Tibial artery (tissue), 4 donors: ENCODE measurements around the gene ABCB1.

Source experiments
- DNase-seq, 2 donors: peaks; one replicate each; pipeline ENCODE4 v3.0.0-alpha.2; 2019
- H3K27ac ChIP-seq, 2 donors: fragments of 200-600 bp; sonication (generic) in 1 of 2; 1 replicate in 1 of 2; 2 replicates in 1 of 2; pipeline ENCODE4 v1.5.1; 2018 to 2019; ENCODE audit warnings: mild to moderate bottlenecking in 1 of 2
- H3K27me3 ChIP-seq, 2 donors: fragments of 200-600 bp; sonication (generic) in 1 of 2; one replicate each; pipeline versions ENCODE4 v1.5.1 to v1.6.0; 2016 to 2019
- H3K36me3 ChIP-seq, 3 donors: fragments of 200-600 bp; sonication (generic) in 2 of 3; one replicate each; pipeline ENCODE4 v1.5.1; 2016 to 2019; ENCODE audit warnings: mild to moderate bottlenecking in 2 of 3
- H3K4me1 ChIP-seq, 4 donors: fragments of 200-600 bp; sonication (generic) in 2 of 4; 1 replicate in 3 of 4; 2 replicates in 1 of 4; pipeline ENCODE4 v1.5.1; 2016 to 2019
- H3K4me3 ChIP-seq, 2 donors: fragments of 200-600 bp; sonication (generic) in 1 of 2; 1 replicate in 1 of 2; 2 replicates in 1 of 2; pipeline ENCODE4 v1.5.1; 2018 to 2019; ENCODE audit warnings: mild to moderate bottlenecking in 2 of 2
- H3K9me3 ChIP-seq, 3 donors: fragments of 200-600 bp; sonication (generic) in 1 of 3; one replicate each; pipeline ENCODE4 v1.5.1; 2016 to 2019
- CTCF ChIP-seq, 2 experiments: fragments of 200-600 bp in 1 of 2; fragments of 450-650 bp in 1 of 2; IDR thresholded peaks; one replicate each; pipeline ENCODE4 v1.5.1; 2017 to 2019; ENCODE audit warnings: antibody characterized with exemption in 2 of 2, mild to moderate bottlenecking in 1 of 2, moderate library complexity in 1 of 2
- intact Hi-C: fragments of 100-400 bp; cut with DNase I; formaldehyde crosslinking; loops from one replicate; pipeline ENCODE4 v1.15.0; 2023; ENCODE audit warnings: low total_unique reads

Gene ABCB1

DNA sequence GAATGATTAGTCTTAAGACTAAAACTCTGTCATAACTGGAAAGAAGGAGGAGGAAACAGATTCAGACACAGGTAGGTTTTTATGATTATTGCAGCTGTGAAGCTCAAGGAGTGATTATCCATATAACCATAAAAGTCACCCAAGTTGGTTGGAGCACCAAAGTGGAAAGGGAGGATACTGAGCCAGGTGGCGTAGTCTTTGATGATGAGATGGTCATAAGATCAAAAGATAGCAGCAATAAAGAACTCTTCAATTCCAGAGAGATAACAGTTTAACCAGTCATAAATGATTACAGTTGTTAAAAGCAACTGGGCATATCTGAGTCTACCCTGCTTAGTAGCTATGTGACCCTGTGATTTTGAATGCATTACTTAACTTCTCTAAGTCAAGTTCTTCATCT is 8.4 kb downstream of the ABCB1 start:
- Histone ChIP-seq H3K36me3 (no peaks in the 10 kb centered on the region), H3K9me3 (no peaks in the 10 kb centered on the region), H3K27me3 (no peaks in the 10 kb centered on the region), H3K27ac (no peak overlapping the region), H3K4me1 (no peaks in the 10 kb centered on the region), H3K4me3 (no peak overlapping the region)
- DNase-seq: no peak
- intact Hi-C loops: no loop called here
- TF ChIP-seq CTCF (IDR thresholded peaks at IDR 0.05): no peak

DNA sequence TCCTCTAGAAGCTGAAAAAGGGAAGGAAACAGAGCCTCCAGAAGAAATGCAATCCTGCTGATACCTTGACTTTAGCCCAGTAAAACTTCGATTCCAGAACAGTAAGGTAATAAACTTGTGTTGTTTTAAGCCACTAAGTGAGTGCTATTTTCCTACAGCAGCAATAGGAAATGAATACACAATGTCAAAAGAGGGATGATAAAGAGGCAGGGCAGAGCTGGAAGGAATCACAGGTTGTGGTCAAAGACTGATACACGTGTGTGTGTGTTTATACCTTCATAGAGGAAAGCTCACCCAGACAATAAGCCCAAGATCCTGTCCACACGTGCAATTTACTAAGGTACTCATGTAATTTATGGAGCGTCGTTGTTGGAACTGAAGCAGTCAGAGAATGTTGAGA is 9.5 kb downstream of the ABCB1 start:
- Histone ChIP-seq H3K4me3 (no peak overlapping the region), H3K36me3 (no peaks in the 10 kb centered on the region), H3K9me3 (no peaks in the 10 kb centered on the region), H3K27me3 (no peaks in the 10 kb centered on the region), H3K27ac (no peak overlapping the region), H3K4me1 (no peaks in the 10 kb centered on the region)
- TF ChIP-seq CTCF (IDR thresholded peaks at IDR 0.05): no peak
- intact Hi-C loops: no loop called here
- DNase-seq: no peak

GRCh38 chr7:87590578-87590977 is 10.1 kb downstream of the ABCB1 start:
- no peaks in the 10 kb centered on the region for H3K9me3 ChIP-seq
- no peaks in the 10 kb centered on the region for H3K36me3 ChIP-seq
- no peaks in the 10 kb centered on the region for H3K27me3 ChIP-seq
- H3K4me1 ChIP-seq: no peaks in the 10 kb centered on the region
- H3K4me3 ChIP-seq: no peak overlapping the region
- intact Hi-C loops: no loop called here
- H3K27ac ChIP-seq: no peak overlapping the region
- DNase-seq: no peak
- TF ChIP-seq CTCF (IDR thresholded peaks at IDR 0.05): no peak

DNA sequence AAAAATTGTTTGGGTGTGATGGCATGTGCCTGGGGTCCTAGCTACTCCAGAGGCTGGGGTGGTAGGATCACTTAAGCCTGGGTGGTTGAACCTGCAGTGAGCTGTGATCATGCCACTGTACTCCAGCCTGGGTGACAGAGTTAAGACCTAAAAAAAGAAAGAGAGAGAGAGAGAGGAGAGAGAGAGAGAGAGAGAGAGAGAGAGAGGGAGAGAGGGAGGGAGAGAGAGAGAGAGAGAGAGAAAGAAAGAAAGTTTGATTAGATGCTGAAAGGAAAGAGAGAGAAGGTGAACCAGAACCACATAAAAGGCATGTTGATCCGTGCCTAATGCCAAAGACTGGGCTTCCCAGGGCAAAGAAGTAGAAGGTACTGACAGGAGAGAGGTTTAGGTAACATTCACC is 11.1 kb downstream of the ABCB1 start:
- Histone ChIP-seq H3K27ac (no peak overlapping the region), H3K36me3 (no peaks in the 10 kb centered on the region), H3K27me3 (no peaks in the 10 kb centered on the region), H3K9me3 (no peaks in the 10 kb centered on the region), H3K4me1 (no peaks in the 10 kb centered on the region), H3K4me3 (no peak overlapping the region)
- no peak for TF ChIP-seq CTCF (IDR thresholded peaks at IDR 0.05)
- intact Hi-C loops: no loop called here
- DNase-seq: no peak

GRCh38 chr7:87581723-87582122 is 19.0 kb downstream of the ABCB1 start:
- H3K27ac ChIP-seq: no peak overlapping the region
- H3K4me3 ChIP-seq: no peak overlapping the region
- intact Hi-C loops: no loop called here
- no peaks in the 10 kb centered on the region for H3K27me3 ChIP-seq
- H3K4me1 ChIP-seq: no peaks in the 10 kb centered on the region
- no peaks in the 10 kb centered on the region for H3K9me3 ChIP-seq
- H3K36me3 ChIP-seq: no peaks in the 10 kb centered on the region
- no peak for TF ChIP-seq CTCF (IDR thresholded peaks at IDR 0.05)
- no peak for DNase-seq

DNA sequence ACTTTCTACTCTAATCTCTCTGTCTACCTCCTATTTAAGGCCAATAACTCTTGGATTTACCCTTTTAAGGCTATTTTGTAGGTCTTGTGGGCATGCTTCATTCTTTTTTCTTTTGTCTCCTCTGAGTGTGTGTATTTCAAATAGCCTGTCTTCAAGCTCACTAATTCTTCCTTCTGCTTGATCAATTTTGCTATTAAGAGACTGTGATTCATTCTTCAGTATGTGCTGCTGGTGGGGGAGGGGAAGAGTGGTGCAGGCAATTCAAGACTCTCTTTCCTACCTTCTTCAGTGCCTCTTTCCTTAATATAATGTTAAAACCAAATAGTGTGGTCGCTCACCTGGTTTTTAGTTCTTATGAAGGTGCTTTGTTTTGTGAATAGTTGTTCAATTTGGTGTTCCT is 20.0 kb downstream of the ABCB1 start:
- H3K9me3 ChIP-seq: no peaks in the 10 kb centered on the region
- DNase-seq: no peak
- intact Hi-C loops: no loop called here
- no peaks in the 10 kb centered on the region for H3K27me3 ChIP-seq
- no peaks in the 10 kb centered on the region for H3K4me1 ChIP-seq
- no peak overlapping the region for H3K27ac ChIP-seq
- H3K4me3 ChIP-seq: no peak overlapping the region
- TF ChIP-seq CTCF (IDR thresholded peaks at IDR 0.05): no peak
- no peaks in the 10 kb centered on the region for H3K36me3 ChIP-seq
